Lower leg skin (tissue), 3 donors: Measurements from ENCODE around the gene MAP7D3.

Source experiments
- POLR2A ChIP-seq, 2 donors: fragments of 450-650 bp; IDR thresholded peaks; one replicate each; pipeline ENCODE4 v1.6.1; 2016 to 2017; ENCODE audit warnings: antibody characterized with exemption in 2 of 2, mild to moderate bottlenecking in 1 of 2, moderate library complexity in 1 of 2
- TF ChIP-seq, protein P1 (sequence below), 3 donors: fragments of 450-650 bp; IDR thresholded peaks; one replicate each; pipeline ENCODE4 v1.5.1; 2016; ENCODE audit warnings: antibody characterized with exemption in 3 of 3, mild to moderate bottlenecking in 3 of 3, moderate library complexity in 2 of 3

DNA sequence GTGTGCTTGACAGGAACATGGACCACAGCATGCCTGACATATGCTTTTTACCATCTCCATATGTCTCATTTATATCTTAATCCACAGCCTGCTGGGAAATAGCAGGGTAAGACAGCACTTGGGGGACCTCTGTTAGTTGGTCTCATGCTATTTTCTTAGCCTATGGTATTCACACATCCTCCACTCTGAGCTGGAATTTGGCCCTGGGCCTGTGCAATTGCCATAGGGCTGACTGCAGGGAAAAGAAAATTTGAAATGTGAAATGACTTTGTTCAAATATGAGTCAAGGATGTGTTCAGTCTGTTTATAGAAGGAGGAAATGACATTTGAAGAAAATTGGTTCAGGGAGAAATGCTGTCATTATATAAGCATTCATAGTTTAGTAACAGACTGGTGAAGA, 9.6 kb upstream of the MAP7D3 start:
- TF ChIP-seq, protein P1, sequence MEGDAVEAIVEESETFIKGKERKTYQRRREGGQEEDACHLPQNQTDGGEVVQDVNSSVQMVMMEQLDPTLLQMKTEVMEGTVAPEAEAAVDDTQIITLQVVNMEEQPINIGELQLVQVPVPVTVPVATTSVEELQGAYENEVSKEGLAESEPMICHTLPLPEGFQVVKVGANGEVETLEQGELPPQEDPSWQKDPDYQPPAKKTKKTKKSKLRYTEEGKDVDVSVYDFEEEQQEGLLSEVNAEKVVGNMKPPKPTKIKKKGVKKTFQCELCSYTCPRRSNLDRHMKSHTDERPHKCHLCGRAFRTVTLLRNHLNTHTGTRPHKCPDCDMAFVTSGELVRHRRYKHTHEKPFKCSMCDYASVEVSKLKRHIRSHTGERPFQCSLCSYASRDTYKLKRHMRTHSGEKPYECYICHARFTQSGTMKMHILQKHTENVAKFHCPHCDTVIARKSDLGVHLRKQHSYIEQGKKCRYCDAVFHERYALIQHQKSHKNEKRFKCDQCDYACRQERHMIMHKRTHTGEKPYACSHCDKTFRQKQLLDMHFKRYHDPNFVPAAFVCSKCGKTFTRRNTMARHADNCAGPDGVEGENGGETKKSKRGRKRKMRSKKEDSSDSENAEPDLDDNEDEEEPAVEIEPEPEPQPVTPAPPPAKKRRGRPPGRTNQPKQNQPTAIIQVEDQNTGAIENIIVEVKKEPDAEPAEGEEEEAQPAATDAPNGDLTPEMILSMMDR (IDR thresholded peaks at IDR 0.05), result no peak
- TF ChIP-seq POLR2A (IDR thresholded peaks at IDR 0.05), result no peak
